Neural progenitor cell (in vitro differentiated cells): ENCODE data around the gene SPTBN2. TPM values are rescaled to one million over a fixed set of nuclear protein-coding genes. Genes with fewer than 3 reads are reported as not detected.

Source experiments
- DNase-seq: peaks from one replicate; pipeline ENCODE4 v3.0.0-alpha.2; 2016; ENCODE audit warnings: low spot score
- H2AFZ ChIP-seq: fragments of 200-600 bp; sonication (generic); replicated peaks from 2 replicates; pipeline ENCODE4 v1.6.1; 2016; ENCODE audit warnings: antibody characterized with exemption
- H3F3A ChIP-seq: fragments of 200-600 bp; sonication (generic); 2 replicates; pipeline ENCODE4 v1.6.1; 2016; ENCODE audit warnings: antibody characterized with exemption, low read depth
- H3K27ac ChIP-seq: fragments of 200-600 bp; sonication (generic); 2 replicates; pipeline ENCODE4 v1.5.1; 2016; ENCODE audit warnings: mild to moderate bottlenecking
- H3K27me3 ChIP-seq: fragments of 200-600 bp; sonication (generic); 2 replicates; pipeline ENCODE4 v1.6.1; 2016; ENCODE audit warnings: mild to moderate bottlenecking, moderate library complexity
- H3K36me3 ChIP-seq: fragments of 200-600 bp; sonication (generic); 2 replicates; pipeline ENCODE4 v1.5.1; 2016
- H3K4me1 ChIP-seq: fragments of 200-600 bp; sonication (generic); 2 replicates; pipeline ENCODE4 v1.6.1; 2016; ENCODE audit warnings: mixed run types
- H3K4me2 ChIP-seq: fragments of 200-600 bp; sonication (generic); 2 replicates; pipeline ENCODE4 v1.6.1; 2016
- H3K4me3 ChIP-seq: fragments of 200-600 bp; sonication (generic); 2 replicates; pipeline ENCODE4 v1.5.1; 2016
- H3K79me2 ChIP-seq: fragments of 200-600 bp; sonication (generic); 2 replicates; pipeline ENCODE4 v1.6.1; 2016; ENCODE audit warnings: low read depth
- H3K9ac ChIP-seq: fragments of 200-600 bp; sonication (generic); 2 replicates; pipeline ENCODE4 v1.6.1; 2016
- H3K9me3 ChIP-seq: fragments of 200-600 bp; sonication (generic); 2 replicates; pipeline ENCODE4 v1.5.1; 2016; ENCODE audit warnings: low read depth
- H4K20me1 ChIP-seq: fragments of 200-600 bp; sonication (generic); 2 replicates; pipeline ENCODE4 v1.6.1; 2016; ENCODE audit warnings: low read depth
- H3K27ac Mint-ChIP-seq: 3 replicates; pipeline ENCODE4 v1.8.0; 2021; ENCODE audit warnings: mixed read lengths
- H3K27me3 Mint-ChIP-seq: 2 replicates; pipeline ENCODE4 v1.8.0; 2022; ENCODE audit warnings: low read depth, mild to moderate bottlenecking, inconsistent platforms, moderate library complexity, mixed read lengths; ENCODE audit not compliant: insufficient read depth
- H3K36me3 Mint-ChIP-seq: 3 replicates; pipeline ENCODE4 v1.8.0; 2021; ENCODE audit warnings: mixed read lengths
- H3K4me1 Mint-ChIP-seq: 3 replicates; pipeline ENCODE4 v1.8.0; 2021; ENCODE audit warnings: mixed read lengths
- H3K4me3 Mint-ChIP-seq: 3 replicates; pipeline ENCODE4 v1.8.0; 2021; ENCODE audit warnings: mild to moderate bottlenecking, moderate library complexity, mixed read lengths
- H3K9me3 Mint-ChIP-seq: 3 replicates; pipeline ENCODE4 v1.8.0; 2020; ENCODE audit warnings: mixed read lengths
- EZH2 ChIP-seq: fragments of 200-600 bp; sonication (generic); IDR thresholded peaks from 2 replicates; pipeline ENCODE4 v1.6.1; 2017; ENCODE audit warnings: antibody characterized with exemption, mild to moderate bottlenecking, moderate library complexity
- EZH2phosphoT487 ChIP-seq: fragments of 200-600 bp; sonication (generic); IDR thresholded peaks from 2 replicates; pipeline ENCODE4 v1.6.1; 2017; ENCODE audit warnings: antibody characterized with exemption
- total RNA-seq: library from RNA; depleted of rRNA; stranded (reverse); fragments of >200 nt; gene quantifications from 2 replicates; pipeline ENCODE4 v1.2.3, GENCODE V29; 2015; ENCODE audit warnings: low replicate concordance
- TF ChIP-seq, protein P1 (sequence below): fragments of 200-600 bp; sonication (generic); IDR thresholded peaks from 2 replicates; pipeline ENCODE4 v1.5.1; 2017; ENCODE audit warnings: antibody characterized with exemption, mild to moderate bottlenecking

The SPTBN2 gene
- total RNA-seq, 1 donor from 2014 or later = 14.5 TPM

DNA sequence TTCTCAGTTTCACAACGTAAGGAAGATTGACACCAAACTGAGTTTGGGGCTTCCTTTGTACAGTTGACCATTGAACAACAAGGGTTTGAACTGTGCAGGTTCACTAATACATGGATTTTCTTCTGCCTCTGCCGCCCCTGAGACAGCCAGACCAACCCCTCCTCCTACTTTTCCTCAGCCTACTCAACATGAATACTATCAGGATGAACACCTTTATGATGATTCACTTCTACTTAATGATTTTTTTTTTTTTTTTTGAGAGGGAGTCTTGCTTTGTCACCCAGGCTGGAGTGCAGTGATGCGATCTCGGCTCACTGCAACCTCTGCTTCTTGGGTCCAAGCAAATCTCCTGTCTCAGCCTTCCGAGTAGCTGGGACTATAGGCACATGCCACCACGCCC, 75.9 kb downstream of the SPTBN2 start:
- peaks cover 33% of the 10 kb centered on the region for H3K36me3 Mint-ChIP-seq
- H3K4me2 ChIP-seq = no peak overlapping the region

DNA sequence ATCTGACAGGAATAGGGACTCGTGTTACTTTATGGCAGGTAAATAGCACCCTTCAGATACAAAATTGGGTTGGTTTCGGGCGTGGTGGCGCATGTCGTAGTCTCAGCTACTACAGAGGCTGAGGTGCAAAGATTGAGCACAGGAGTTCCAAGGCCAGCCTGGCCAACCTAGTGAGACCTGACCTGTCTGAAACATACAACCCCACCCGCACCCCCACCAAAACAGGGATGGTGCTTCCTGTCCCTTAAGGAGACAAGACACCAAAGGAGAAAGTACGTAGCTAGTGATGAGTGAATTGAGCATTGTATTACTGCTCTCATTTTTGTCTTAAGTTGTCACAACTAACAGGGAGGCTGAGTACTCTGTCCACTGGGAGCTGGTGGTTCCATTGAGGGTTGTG, 76.4 kb downstream of the SPTBN2 start:
- Histone ChIP-seq H3K36me3 (peaks cover 24% of the 10 kb centered on the region), H3K9ac (no peak overlapping the region), H3K27me3 (no peaks in the 10 kb centered on the region), H2AFZ (no peak overlapping the region), H3K4me1 (no peaks in the 10 kb centered on the region), H3K79me2 (peaks cover 100% of the 10 kb centered on the region), H3K4me2 (no peak overlapping the region), H3K27ac (no peak overlapping the region), H3K9me3 (no peaks in the 10 kb centered on the region), H3K4me3 (no peak overlapping the region), H4K20me1 (peaks cover 81% of the 10 kb centered on the region), H3F3A (peaks cover 58% of the 10 kb centered on the region)
- no peak for DNase-seq
- Mint-ChIP-seq H3K27ac (no peak overlapping the region), H3K4me3 (no peak overlapping the region), H3K4me1 (no peaks in the 10 kb centered on the region), H3K36me3 (peaks cover 35% of the 10 kb centered on the region), H3K27me3 (peaks cover 2% of the 10 kb centered on the region), H3K9me3 (no peaks in the 10 kb centered on the region)
- TF ChIP-seq, protein P1, sequence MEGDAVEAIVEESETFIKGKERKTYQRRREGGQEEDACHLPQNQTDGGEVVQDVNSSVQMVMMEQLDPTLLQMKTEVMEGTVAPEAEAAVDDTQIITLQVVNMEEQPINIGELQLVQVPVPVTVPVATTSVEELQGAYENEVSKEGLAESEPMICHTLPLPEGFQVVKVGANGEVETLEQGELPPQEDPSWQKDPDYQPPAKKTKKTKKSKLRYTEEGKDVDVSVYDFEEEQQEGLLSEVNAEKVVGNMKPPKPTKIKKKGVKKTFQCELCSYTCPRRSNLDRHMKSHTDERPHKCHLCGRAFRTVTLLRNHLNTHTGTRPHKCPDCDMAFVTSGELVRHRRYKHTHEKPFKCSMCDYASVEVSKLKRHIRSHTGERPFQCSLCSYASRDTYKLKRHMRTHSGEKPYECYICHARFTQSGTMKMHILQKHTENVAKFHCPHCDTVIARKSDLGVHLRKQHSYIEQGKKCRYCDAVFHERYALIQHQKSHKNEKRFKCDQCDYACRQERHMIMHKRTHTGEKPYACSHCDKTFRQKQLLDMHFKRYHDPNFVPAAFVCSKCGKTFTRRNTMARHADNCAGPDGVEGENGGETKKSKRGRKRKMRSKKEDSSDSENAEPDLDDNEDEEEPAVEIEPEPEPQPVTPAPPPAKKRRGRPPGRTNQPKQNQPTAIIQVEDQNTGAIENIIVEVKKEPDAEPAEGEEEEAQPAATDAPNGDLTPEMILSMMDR = no peak
- no peak for TF ChIP-seq EZH2phosphoT487
- no peak for TF ChIP-seq EZH2

More for the DNA sequence above, 75.9 kb downstream of the SPTBN2 start:
- no peak overlapping the region for H3K27ac ChIP-seq
- no peak overlapping the region for H3K9ac ChIP-seq
- H3K27me3 Mint-ChIP-seq = peaks cover 2% of the 10 kb centered on the region
- H3K4me1 ChIP-seq = no peaks in the 10 kb centered on the region
- H3K4me1 Mint-ChIP-seq = no peaks in the 10 kb centered on the region
- H3F3A ChIP-seq = peaks cover 53% of the 10 kb centered on the region
- H3K27me3 ChIP-seq = no peaks in the 10 kb centered on the region
- no peak overlapping the region for H3K27ac Mint-ChIP-seq
- no peak for DNase-seq
- no peak overlapping the region for H3K4me3 ChIP-seq
- H3K36me3 ChIP-seq = peaks cover 24% of the 10 kb centered on the region
- H2AFZ ChIP-seq = no peak overlapping the region
- H3K9me3 ChIP-seq = no peaks in the 10 kb centered on the region
- no peaks in the 10 kb centered on the region for H3K9me3 Mint-ChIP-seq
- H3K79me2 ChIP-seq = peaks cover 100% of the 10 kb centered on the region
- no peak overlapping the region for H3K4me3 Mint-ChIP-seq
- TF ChIP-seq EZH2phosphoT487 = no peak
- TF ChIP-seq, protein P1 = no peak
- TF ChIP-seq EZH2 = no peak
- peaks cover 81% of the 10 kb centered on the region for H4K20me1 ChIP-seq

DNA sequence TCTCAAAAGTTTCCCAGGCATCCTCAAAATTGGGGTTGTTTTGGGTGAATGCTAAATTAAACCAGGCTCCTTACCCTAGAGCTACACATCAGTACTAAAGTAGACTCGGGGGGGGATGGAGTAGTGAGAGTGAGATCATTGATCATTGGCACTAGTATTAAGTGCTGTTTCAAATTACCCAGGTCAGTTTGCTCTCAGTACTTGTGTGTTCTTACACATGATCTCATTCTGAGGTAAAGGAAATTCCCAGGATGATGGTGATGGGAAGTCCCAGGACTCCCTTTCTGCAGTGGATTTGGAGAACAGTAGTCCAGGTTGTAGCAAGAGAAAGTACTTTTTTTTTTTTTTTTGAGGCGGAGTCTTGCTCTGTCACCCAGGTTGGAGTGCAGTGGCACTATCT, 78.0 kb downstream of the SPTBN2 start:
- no peaks in the 10 kb centered on the region for H3K4me1 ChIP-seq
- H3F3A ChIP-seq = peaks cover 74% of the 10 kb centered on the region
- Mint-ChIP-seq H3K4me3 (no peak overlapping the region), H3K27ac (no peak overlapping the region), H3K4me1 (no peaks in the 10 kb centered on the region), H3K9me3 (no peaks in the 10 kb centered on the region), H3K27me3 (peaks cover 4% of the 10 kb centered on the region), H3K36me3 (peaks cover 48% of the 10 kb centered on the region)
- no peak overlapping the region for H3K9ac ChIP-seq
- no peaks in the 10 kb centered on the region for H3K9me3 ChIP-seq
- H3K79me2 ChIP-seq = peaks cover 100% of the 10 kb centered on the region
- H3K27me3 ChIP-seq = no peaks in the 10 kb centered on the region
- H3K4me3 ChIP-seq = no peak overlapping the region
- TF ChIP-seq EZH2phosphoT487 = no peak
- TF ChIP-seq EZH2 = no peak
- TF ChIP-seq, protein P1 = no peak
- H3K27ac ChIP-seq = no peak overlapping the region
- peaks cover 87% of the 10 kb centered on the region for H4K20me1 ChIP-seq
- H3K4me2 ChIP-seq = no peak overlapping the region
- peaks cover 21% of the 10 kb centered on the region for H3K36me3 ChIP-seq
- no peak overlapping the region for H2AFZ ChIP-seq
- no peak for DNase-seq
